ENCODE measurements around the gene CRYBA4. TPM values are rescaled to one million over a fixed set of nuclear protein-coding genes. Genes with fewer than 3 reads are reported as not detected.
A peak's percentile ranks its signal among the peaks of the same experiment; 100 is the strongest.

CRYBA4 gene
- total and polyA plus RNA-seq, 10 of the 15 experiments (the other 5 are each of a cell fraction or from before 2014, with no cell fraction given), result 0.12 to 0.17 TPM; not detected in 8

DNA sequence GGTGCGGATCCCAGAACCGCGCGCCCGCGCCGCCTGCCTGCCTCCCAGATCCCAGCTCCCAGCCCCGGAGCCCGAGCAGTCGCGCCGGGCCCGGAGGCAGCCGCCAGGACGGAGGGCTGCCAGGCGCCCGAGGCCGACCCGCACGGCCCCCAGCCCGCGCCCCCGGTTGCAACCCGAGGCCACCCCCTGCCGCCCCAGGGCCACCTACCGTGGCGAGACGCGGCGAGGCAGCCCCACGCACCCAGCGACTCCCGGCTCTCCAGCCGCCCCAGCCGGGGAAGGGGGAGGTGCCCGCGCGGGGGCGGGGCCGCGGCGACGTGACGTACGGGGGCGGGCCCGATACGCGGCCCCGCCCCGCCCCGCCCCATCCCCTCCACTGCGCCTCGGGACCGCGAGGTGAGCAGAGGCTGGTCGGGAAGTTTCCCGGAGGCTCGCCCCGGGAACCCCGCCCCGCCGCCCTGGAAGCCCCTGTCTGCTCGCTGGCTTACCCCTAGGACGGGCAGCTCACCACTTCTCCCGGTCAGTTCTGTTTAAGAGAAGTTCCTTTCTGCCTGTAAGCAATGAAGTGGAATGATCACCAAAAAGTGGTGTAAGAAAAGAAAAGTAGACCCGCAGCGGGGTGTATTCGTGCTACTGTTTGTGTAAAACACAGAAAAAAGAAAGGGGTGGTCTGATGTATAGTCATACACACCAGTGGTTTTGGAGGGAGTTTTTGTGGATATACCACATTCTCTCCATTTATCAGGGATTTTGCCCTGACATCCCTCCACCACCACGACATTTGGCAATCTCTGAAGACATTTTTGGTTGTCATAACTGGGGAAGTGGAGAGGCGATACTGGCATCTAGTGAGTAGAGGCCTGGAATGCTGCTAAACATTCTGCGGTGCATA is 31.7 kb upstream of the CRYBA4 start, which contains the start of gene TPST2 (continued):
- TF ChIP-seq, protein P1, sequence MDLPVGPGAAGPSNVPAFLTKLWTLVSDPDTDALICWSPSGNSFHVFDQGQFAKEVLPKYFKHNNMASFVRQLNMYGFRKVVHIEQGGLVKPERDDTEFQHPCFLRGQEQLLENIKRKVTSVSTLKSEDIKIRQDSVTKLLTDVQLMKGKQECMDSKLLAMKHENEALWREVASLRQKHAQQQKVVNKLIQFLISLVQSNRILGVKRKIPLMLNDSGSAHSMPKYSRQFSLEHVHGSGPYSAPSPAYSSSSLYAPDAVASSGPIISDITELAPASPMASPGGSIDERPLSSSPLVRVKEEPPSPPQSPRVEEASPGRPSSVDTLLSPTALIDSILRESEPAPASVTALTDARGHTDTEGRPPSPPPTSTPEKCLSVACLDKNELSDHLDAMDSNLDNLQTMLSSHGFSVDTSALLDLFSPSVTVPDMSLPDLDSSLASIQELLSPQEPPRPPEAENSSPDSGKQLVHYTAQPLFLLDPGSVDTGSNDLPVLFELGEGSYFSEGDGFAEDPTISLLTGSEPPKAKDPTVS (IDR thresholded peaks at IDR 0.05; ENCODE audit: low read depth, low read length), result no peak
- no peak for TF ChIP-seq YBX1 (IDR thresholded peaks at IDR 0.05)
- no peak for TF ChIP-seq SIX5 (IDR thresholded peaks at IDR 0.05; ENCODE audit: low read depth, low read length, severe bottlenecking)
- no peak for TF ChIP-seq NR2F1 (conservative IDR thresholded peaks at IDR 0.05)
- TF ChIP-seq HDAC2 (IDR thresholded peaks at IDR 0.05), result no peak
- no peak for TF ChIP-seq BMI1 (IDR thresholded peaks at IDR 0.05; ENCODE audit: borderline replicate concordance)
- no peak for TF ChIP-seq ZNF274 (IDR thresholded peaks at IDR 0.05; ENCODE audit: insufficient read depth, insufficient read length)
- TF ChIP-seq, protein P2, sequence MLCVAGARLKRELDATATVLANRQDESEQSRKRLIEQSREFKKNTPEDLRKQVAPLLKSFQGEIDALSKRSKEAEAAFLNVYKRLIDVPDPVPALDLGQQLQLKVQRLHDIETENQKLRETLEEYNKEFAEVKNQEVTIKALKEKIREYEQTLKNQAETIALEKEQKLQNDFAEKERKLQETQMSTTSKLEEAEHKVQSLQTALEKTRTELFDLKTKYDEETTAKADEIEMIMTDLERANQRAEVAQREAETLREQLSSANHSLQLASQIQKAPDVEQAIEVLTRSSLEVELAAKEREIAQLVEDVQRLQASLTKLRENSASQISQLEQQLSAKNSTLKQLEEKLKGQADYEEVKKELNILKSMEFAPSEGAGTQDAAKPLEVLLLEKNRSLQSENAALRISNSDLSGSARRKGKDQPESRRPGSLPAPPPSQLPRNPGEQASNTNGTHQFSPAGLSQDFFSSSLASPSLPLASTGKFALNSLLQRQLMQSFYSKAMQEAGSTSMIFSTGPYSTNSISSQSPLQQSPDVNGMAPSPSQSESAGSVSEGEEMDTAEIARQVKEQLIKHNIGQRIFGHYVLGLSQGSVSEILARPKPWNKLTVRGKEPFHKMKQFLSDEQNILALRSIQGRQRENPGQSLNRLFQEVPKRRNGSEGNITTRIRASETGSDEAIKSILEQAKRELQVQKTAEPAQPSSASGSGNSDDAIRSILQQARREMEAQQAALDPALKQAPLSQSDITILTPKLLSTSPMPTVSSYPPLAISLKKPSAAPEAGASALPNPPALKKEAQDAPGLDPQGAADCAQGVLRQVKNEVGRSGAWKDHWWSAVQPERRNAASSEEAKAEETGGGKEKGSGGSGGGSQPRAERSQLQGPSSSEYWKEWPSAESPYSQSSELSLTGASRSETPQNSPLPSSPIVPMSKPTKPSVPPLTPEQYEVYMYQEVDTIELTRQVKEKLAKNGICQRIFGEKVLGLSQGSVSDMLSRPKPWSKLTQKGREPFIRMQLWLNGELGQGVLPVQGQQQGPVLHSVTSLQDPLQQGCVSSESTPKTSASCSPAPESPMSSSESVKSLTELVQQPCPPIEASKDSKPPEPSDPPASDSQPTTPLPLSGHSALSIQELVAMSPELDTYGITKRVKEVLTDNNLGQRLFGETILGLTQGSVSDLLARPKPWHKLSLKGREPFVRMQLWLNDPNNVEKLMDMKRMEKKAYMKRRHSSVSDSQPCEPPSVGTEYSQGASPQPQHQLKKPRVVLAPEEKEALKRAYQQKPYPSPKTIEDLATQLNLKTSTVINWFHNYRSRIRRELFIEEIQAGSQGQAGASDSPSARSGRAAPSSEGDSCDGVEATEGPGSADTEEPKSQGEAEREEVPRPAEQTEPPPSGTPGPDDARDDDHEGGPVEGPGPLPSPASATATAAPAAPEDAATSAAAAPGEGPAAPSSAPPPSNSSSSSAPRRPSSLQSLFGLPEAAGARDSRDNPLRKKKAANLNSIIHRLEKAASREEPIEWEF (IDR thresholded peaks at IDR 0.05; ENCODE audit: insufficient replicate concordance, low read depth, low read length), result no peak
- TF ChIP-seq ZNF384 (IDR thresholded peaks at IDR 0.05; ENCODE audit: borderline replicate concordance, low read depth, low read length), result no peak
- TF ChIP-seq RCOR1 (conservative IDR thresholded peaks at IDR 0.05; ENCODE audit: low read depth, low read length), result no peak
- TF ChIP-seq KLF5 (IDR thresholded peaks at IDR 0.05; ENCODE audit: partially characterized antibody), result no peak
- TF ChIP-seq TCF12 (IDR thresholded peaks at IDR 0.05; ENCODE audit: low read depth, low read length), result no peak
- no peak for TF ChIP-seq FOS (IDR thresholded peaks at IDR 0.05; ENCODE audit: borderline replicate concordance, extremely low read depth, insufficient read length)
- TF ChIP-seq POLR2A (IDR thresholded peaks at IDR 0.05; ENCODE audit: low read depth, low read length), result peak; percentile 85
- peak; percentile 54 for TF ChIP-seq SP1 (IDR thresholded peaks at IDR 0.05; ENCODE audit: low read depth, low read length)
- peak; percentile 47; the same call in 1 of the 2 replicates for TF ChIP-seq MXI1 (IDR thresholded peaks at IDR 0.05; ENCODE audit: low read depth, low read length)
- TF ChIP-seq, protein P3, sequence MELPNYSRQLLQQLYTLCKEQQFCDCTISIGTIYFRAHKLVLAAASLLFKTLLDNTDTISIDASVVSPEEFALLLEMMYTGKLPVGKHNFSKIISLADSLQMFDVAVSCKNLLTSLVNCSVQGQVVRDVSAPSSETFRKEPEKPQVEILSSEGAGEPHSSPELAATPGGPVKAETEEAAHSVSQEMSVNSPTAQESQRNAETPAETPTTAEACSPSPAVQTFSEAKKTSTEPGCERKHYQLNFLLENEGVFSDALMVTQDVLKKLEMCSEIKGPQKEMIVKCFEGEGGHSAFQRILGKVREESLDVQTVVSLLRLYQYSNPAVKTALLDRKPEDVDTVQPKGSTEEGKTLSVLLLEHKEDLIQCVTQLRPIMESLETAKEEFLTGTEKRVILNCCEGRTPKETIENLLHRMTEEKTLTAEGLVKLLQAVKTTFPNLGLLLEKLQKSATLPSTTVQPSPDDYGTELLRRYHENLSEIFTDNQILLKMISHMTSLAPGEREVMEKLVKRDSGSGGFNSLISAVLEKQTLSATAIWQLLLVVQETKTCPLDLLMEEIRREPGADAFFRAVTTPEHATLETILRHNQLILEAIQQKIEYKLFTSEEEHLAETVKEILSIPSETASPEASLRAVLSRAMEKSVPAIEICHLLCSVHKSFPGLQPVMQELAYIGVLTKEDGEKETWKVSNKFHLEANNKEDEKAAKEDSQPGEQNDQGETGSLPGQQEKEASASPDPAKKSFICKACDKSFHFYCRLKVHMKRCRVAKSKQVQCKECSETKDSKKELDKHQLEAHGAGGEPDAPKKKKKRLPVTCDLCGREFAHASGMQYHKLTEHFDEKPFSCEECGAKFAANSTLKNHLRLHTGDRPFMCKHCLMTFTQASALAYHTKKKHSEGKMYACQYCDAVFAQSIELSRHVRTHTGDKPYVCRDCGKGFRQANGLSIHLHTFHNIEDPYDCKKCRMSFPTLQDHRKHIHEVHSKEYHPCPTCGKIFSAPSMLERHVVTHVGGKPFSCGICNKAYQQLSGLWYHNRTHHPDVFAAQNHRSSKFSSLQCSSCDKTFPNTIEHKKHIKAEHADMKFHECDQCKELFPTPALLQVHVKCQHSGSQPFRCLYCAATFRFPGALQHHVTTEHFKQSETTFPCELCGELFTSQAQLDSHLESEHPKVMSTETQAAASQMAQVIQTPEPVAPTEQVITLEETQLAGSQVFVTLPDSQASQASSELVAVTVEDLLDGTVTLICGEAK (IDR thresholded peaks at IDR 0.05; ENCODE audit: borderline replicate concordance), result no peak
- TF ChIP-seq, protein P4, sequence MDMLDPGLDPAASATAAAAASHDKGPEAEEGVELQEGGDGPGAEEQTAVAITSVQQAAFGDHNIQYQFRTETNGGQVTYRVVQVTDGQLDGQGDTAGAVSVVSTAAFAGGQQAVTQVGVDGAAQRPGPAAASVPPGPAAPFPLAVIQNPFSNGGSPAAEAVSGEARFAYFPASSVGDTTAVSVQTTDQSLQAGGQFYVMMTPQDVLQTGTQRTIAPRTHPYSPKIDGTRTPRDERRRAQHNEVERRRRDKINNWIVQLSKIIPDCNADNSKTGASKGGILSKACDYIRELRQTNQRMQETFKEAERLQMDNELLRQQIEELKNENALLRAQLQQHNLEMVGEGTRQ (IDR thresholded peaks at IDR 0.05; ENCODE audit: borderline replicate concordance, low read depth, low read length), result no peak
